Measurements from ENCODE around the gene PIGU. TPM values are rescaled to one million over a fixed set of nuclear protein-coding genes. Genes with fewer than 3 reads are reported as not detected.

The PIGU gene
- total RNA-seq, 1 experiment from 2014 or later: 25.1 TPM

DNA sequence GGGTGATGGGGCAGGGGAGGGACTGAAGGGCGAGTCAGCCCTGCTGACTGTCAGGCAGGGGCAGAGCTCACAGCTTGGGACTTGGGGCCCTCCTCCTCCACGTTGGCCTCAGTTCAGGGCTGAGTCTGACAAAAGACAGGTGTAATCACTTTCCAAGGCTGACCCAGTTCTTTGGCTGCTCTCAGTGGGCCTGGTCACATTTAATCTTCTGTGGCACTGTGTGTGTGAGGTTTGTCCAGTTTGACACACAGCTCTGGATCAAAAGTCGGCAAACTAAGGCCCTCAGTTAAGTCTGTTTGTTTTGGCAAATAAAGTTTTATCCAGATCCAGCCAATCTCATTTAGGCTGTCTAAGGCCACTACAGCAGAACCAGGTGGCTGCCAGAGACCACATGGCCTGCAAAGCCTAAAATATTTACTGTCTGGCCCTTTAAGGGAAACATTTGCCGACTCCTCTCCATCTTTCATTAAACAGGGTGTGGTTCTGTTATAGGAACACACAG is 123.5 kb downstream of the PIGU start (continued):
- TF ChIP-seq SRF (IDR thresholded peaks at IDR 0.05; ENCODE audit: low read depth): no peak
- TF ChIP-seq, protein P1, sequence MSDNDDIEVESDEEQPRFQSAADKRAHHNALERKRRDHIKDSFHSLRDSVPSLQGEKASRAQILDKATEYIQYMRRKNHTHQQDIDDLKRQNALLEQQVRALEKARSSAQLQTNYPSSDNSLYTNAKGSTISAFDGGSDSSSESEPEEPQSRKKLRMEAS (IDR thresholded peaks at IDR 0.05): no peak

DNA sequence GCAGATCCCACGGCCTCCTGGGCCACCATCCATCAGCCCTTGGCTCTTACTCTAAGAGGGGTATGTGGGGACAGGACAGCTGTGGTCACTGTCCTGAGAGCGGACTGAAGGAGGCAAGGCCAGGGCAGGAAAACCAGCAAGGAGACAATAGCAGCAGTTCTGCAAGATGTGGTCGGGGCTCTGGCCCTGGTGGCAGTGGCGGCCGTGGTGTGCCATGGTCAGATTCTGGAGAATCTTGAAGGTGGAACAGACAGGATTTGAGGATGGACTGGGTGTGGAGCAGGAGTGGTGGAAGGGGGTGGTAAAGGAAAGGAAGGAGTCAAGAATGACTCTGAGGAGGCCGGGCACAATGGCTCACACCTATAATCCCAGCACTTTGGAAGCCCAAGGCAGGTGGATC is 124.3 kb downstream of the PIGU start:
- Histone ChIP-seq H2AFZ (ENCODE audit: low read depth, low read length, poor library complexity, severe bottlenecking) (no peak overlapping the region), H3K9me2 (ENCODE audit: insufficient read depth) (no peaks in the 10 kb centered on the region), H3K4me3 (replicated peaks in 1 of 2; ENCODE audit: low read depth in 1 of 2, low read length in 2 of 2) (no peak overlapping the region), H3K36me3 (ENCODE audit: control insufficient read depth in 1 of 2, insufficient read depth in 2 of 2, low read length in 2 of 2) (no peaks in the 10 kb centered on the region), H3K4me2 (ENCODE audit: low read length) (no peak overlapping the region), H3K9me3 (ENCODE audit: control insufficient read depth in 1 of 2, insufficient read depth in 1 of 2, low read depth in 1 of 2, low read length in 2 of 2) (no peaks in the 10 kb centered on the region), H3K27ac (ENCODE audit: low read depth, low read length) (no peak overlapping the region), H3K79me2 (ENCODE audit: insufficient read depth, low read length) (no peaks in the 10 kb centered on the region), H4K20me1 (ENCODE audit: insufficient read depth) (no peaks in the 10 kb centered on the region), H3K27me3 (ENCODE audit: insufficient read depth, low read length) (no peaks in the 10 kb centered on the region), H3K9ac (ENCODE audit: low read length) (no peak overlapping the region), H3K4me1 (ENCODE audit: control insufficient read depth in 1 of 2, insufficient read depth in 2 of 2, low read length in 2 of 2) (peaks cover 0 to 18% of the 10 kb centered on the region in 2 experiments; a peak in 2 of 4 replicates)
- no peak for ATAC-seq
- DNase-seq (ENCODE audit: low read depth, low spot score): no peak
- RAD21 ChIA-PET (ENCODE audit: low non-redundant PET in 1 of 2, low total read pairs in 2 of 2, uncharacterized antibody in 2 of 2, unreplicated experiment in 2 of 2): no interaction called here
- BruUV-seq (replicated peaks): no TSS peak
- no peak for TF ChIP-seq YY1 (IDR thresholded peaks at IDR 0.05; ENCODE audit: extremely low read depth, insufficient replicate concordance, low read depth, low read length)
- no peak for TF ChIP-seq REST (IDR thresholded peaks at IDR 0.05; ENCODE audit: low read depth)
- no peak for TF ChIP-seq FOSL1 (IDR thresholded peaks at IDR 0.05; ENCODE audit: low read depth)
- TF ChIP-seq EZH2phosphoT487 (IDR thresholded peaks at IDR 0.05; ENCODE audit: borderline replicate concordance): no peak
- no peak for TF ChIP-seq EZH2 (IDR thresholded peaks at IDR 0.05)
- POLR2A ChIA-PET: no interaction called here
- intact Hi-C loops (cut with micrococcal nuclease): no loop called here
- CTCF ChIA-PET: interaction anchor here (1.5 kb wide), 1 partner anchor 14 kb away, joined by 7 read pairs; no protein-coding TSS in a partner anchor
